HG03097 (cell line): ENCODE data around the gene TRUB1.

ENCODE experiments used
- ATAC-seq: cut with Tn5 transposase; IDR thresholded peaks from one replicate; pipeline ENCODE4 v1.9.1; 2021; ENCODE audit not compliant: unreplicated experiment, low FRiP score

The TRUB1 gene

DNA sequence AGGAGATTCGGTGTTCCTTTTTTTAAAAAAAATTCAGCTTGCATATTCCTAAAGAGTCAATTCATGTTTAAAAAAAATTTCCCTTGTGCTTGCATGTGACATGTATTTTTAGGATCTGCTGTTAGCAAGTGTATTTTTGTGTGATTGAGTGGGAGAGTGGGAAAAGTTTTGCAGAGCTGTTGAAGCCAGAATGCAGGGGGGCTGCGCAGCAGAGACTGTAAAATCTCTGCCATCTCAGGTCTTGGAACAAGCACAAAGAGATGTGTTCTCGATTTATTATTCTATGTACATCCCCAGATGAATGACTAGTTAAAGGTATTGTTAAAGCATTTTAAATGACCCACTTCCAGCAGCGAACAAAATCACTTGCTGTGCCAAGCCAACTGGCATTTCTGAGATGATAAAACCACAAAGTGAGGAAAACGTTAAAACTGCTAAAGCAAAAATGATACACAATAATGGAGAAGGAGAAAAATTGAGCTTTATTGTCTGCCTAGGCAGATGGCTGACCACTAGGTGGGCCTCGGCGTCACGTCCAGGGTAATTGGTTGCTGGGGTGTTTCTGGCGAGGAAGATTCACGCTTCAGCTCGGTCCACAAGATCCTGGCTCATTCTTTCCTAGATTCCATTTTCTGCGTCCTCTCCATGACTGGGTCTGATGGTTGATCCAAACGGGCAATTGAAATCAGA is 88.2 kb downstream of the TRUB1 start:
- no peak for ATAC-seq

- no peak for ATAC-seq
Observed at GRCh38 chr10:115026746-115027140, 88.7 kb downstream of the TRUB1 start.
